Activated CD8-positive, alpha-beta T cell treated with anti-CD3 and anti-CD28 coated beads for 36 hours (primary cell): ENCODE measurements around the gene BAX. TPM values are rescaled to one million over a fixed set of nuclear protein-coding genes. Genes with fewer than 3 reads are reported as not detected.

ENCODE experiments used
- ATAC-seq: fragments of 200-7000 bp; cut with Tn5 transposase; one replicate; pipeline ENCODE4 v1.10.0; 2021; ENCODE audit warnings: mild to moderate bottlenecking, moderate library complexity
- CTCF ChIA-PET: fragments of 350-600 bp; sonication (Branson Sonifier 250); formaldehyde crosslinking; loops from one replicate; lab custom pipeline; 2021; ENCODE audit warnings: antibody characterized with exemption; lab: Charles Lee
- POLR2A ChIA-PET: fragments of 350-600 bp; sonication (Branson Sonifier 250); formaldehyde crosslinking; loops from one replicate; lab custom pipeline; 2021; ENCODE audit warnings: antibody characterized with exemption; lab: Charles Lee
- DNase-seq: peaks from one replicate; pipeline ENCODE4 v3.0.0-alpha.2; 2020
- H3K27ac Mint-ChIP-seq: one replicate; pipeline ENCODE4 v1.8.0; 2021; ENCODE audit warnings: mild to moderate bottlenecking, mixed read lengths
- H3K27me3 Mint-ChIP-seq: one replicate; pipeline ENCODE4 v1.8.0; 2021; ENCODE audit warnings: mixed read lengths
- H3K36me3 Mint-ChIP-seq: one replicate; pipeline ENCODE4 v1.8.0; 2021; ENCODE audit warnings: low read depth, mixed read lengths
- H3K4me1 Mint-ChIP-seq: one replicate; pipeline ENCODE4 v1.8.0; 2021; ENCODE audit warnings: low read depth, mixed read lengths
- H3K4me3 Mint-ChIP-seq: one replicate; pipeline ENCODE4 v1.8.0; 2021; ENCODE audit warnings: mild to moderate bottlenecking, moderate library complexity, mixed read lengths
- H3K9me3 Mint-ChIP-seq: one replicate; pipeline ENCODE4 v1.8.0; 2021; ENCODE audit warnings: mixed read lengths
- intact Hi-C: fragments of 100-400 bp; cut with micrococcal nuclease; formaldehyde crosslinking; loops from one replicate; pipeline ENCODE4 v1.10.0; 2022
- total RNA-seq, 2 experiments: library from RNA; stranded (reverse); gene quantifications; one replicate each; pipeline ENCODE4 v1.2.3, GENCODE V29; 2021
- TF ChIP-seq, protein P1 (sequence below): fragments of 200-600 bp; IDR thresholded peaks from one replicate; pipeline ENCODE4 v1.8.0; 2022; ENCODE audit warnings: antibody characterized with exemption, mild to moderate bottlenecking

Gene BAX
- total RNA-seq, 2 experiments from 2014 or later: 182 to 189 TPM

DNA sequence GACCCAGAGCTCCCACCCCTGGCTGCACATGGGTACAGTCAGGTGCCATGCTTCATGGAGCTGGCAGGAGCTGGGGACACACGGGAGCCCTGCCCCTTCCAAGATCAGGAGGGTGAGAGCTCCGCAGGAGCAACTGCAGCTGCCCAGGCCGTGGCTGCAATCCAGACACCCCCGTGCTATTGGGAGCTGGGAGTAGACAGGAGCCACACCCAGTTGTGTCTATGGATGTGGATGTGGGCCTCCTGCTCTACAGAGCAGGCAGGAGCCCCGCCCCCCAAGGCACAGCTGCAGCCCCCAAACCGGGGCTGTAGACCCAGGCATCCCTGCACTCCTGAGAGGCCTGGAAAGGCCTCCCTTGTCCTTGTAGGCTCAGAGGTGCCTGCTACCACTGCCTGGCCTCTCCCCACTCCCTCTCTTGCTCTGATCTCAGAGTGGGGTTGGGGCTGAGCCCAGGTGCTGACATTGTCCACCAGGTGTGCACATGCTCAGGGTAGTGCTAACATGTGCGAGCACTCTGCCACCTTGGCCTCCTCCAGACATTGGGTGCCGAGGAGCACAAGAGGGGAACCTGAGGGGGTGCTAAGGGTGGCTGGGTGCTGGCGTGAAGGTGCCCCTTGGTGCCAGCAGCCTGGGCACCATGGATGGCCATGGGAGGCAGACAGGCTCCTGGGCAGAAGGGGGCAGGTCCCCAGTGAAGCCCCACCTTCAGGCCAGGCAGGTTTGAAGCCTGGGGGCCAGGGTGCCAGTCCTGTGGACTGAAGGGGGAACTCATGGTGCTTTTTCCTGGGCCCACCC lies 8.0 kb upstream of the BAX start:
- no peaks in the 10 kb centered on the region for H3K36me3 Mint-ChIP-seq
- DNase-seq (no peak), ATAC-seq (no peak)
- TF ChIP-seq, protein P1, sequence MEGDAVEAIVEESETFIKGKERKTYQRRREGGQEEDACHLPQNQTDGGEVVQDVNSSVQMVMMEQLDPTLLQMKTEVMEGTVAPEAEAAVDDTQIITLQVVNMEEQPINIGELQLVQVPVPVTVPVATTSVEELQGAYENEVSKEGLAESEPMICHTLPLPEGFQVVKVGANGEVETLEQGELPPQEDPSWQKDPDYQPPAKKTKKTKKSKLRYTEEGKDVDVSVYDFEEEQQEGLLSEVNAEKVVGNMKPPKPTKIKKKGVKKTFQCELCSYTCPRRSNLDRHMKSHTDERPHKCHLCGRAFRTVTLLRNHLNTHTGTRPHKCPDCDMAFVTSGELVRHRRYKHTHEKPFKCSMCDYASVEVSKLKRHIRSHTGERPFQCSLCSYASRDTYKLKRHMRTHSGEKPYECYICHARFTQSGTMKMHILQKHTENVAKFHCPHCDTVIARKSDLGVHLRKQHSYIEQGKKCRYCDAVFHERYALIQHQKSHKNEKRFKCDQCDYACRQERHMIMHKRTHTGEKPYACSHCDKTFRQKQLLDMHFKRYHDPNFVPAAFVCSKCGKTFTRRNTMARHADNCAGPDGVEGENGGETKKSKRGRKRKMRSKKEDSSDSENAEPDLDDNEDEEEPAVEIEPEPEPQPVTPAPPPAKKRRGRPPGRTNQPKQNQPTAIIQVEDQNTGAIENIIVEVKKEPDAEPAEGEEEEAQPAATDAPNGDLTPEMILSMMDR: no peak
- CTCF ChIA-PET: no interaction called here
- H3K27me3 Mint-ChIP-seq: no peaks in the 10 kb centered on the region
- intact Hi-C loops: no loop called here
- H3K9me3 Mint-ChIP-seq: peaks cover 2% of the 10 kb centered on the region
- no peak overlapping the region for H3K4me3 Mint-ChIP-seq
- H3K4me1 Mint-ChIP-seq: no peaks in the 10 kb centered on the region
- POLR2A ChIA-PET: interaction anchor here (0.6 to 1.5 kb wide), 2 partner anchors 12 to 14 kb away, joined by 3 read pairs; partner anchors contain the start of gene DHDH
- H3K27ac Mint-ChIP-seq: no peak overlapping the region

DNA sequence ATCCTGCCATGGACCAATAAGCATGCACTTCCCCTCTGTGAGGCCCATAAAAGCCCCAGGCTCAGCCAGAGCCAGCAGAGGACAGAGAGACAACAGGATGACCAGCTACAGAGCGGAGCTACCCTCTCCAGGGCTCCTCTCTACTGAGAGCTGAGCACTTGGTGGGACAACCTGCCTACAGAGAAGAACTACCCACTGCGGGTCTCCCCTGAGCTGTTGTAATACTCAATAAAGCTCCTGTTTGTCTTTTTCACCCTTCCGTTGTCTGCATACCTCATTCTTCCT lies 7.5 kb upstream of the BAX start:
- Mint-ChIP-seq H3K4me1 (no peaks in the 10 kb centered on the region), H3K27ac (no peak overlapping the region), H3K4me3 (no peak overlapping the region), H3K9me3 (peaks cover 2% of the 10 kb centered on the region), H3K36me3 (no peaks in the 10 kb centered on the region), H3K27me3 (no peaks in the 10 kb centered on the region)
- ChIA-PET CTCF (no interaction called here), POLR2A (interaction anchor here (1.5 kb wide), 1 partner anchor 12 kb away, joined by 3 read pairs; no protein-coding TSS in a partner anchor)
- DNase-seq (no peak), ATAC-seq (no peak)
- TF ChIP-seq, protein P1: no peak
- intact Hi-C loops: no loop called here

GRCh38 chr19:48950159-48950558 lies 4.5 kb upstream of the BAX start:
- ATAC-seq (no peak), DNase-seq (no peak)
- Mint-ChIP-seq H3K27ac (no peak overlapping the region), H3K36me3 (no peaks in the 10 kb centered on the region), H3K9me3 (peaks cover 2% of the 10 kb centered on the region), H3K4me1 (peaks cover 4% of the 10 kb centered on the region), H3K4me3 (no peak overlapping the region), H3K27me3 (no peaks in the 10 kb centered on the region)
- CTCF ChIA-PET: interaction anchor here (1.4 kb wide), 1 partner anchor 21 kb away, joined by 4 read pairs; no protein-coding TSS in a partner anchor
- intact Hi-C loops: no loop called here
- POLR2A ChIA-PET: no interaction called here
- TF ChIP-seq, protein P1: no peak

GRCh38 chr19:48950830-48951519 lies 3.7 kb upstream of the BAX start:
- H3K4me1 Mint-ChIP-seq: peaks cover 12% of the 10 kb centered on the region
- TF ChIP-seq, protein P1: no peak
- ChIA-PET CTCF (interaction anchor here (1.5 kb wide), 1 partner anchor 20 kb away, joined by 5 read pairs; no protein-coding TSS in a partner anchor), POLR2A (no interaction called here)
- peaks cover 8% of the 10 kb centered on the region for H3K36me3 Mint-ChIP-seq
- no peak overlapping the region for H3K27ac Mint-ChIP-seq
- DNase-seq (no peak), ATAC-seq (no peak)
- peaks cover 2% of the 10 kb centered on the region for H3K9me3 Mint-ChIP-seq
- intact Hi-C loops: no loop called here
- no peak overlapping the region for H3K4me3 Mint-ChIP-seq
- no peaks in the 10 kb centered on the region for H3K27me3 Mint-ChIP-seq

- DNase-seq (no peak), ATAC-seq (no peak)
- TF ChIP-seq, protein P1: no peak
- Mint-ChIP-seq H3K4me1 (peaks cover 25% of the 10 kb centered on the region), H3K36me3 (peaks cover 26% of the 10 kb centered on the region), H3K27ac (no peak overlapping the region), H3K27me3 (no peaks in the 10 kb centered on the region), H3K9me3 (no peaks in the 10 kb centered on the region), H3K4me3 (no peak overlapping the region)
- intact Hi-C loops: no loop called here
- CTCF ChIA-PET: interaction anchor here (0.8 to 2.5 kb wide), 3 partner anchors 17 to 111 kb away, joined by 3 to 11 read pairs (median 6); partner anchors contain the start of genes GYS1 and RUVBL2
- POLR2A ChIA-PET: interaction anchor here (1.3 to 3.5 kb wide), 3 partner anchors 9 to 52 kb away, joined by 3 to 38 read pairs (median 6); partner anchors contain the start of gene FTL
These were observed 1.5 kb upstream of the BAX start for GRCh38 chr19:48953141-48953540.
